Stomach (tissue), 9 donors: ENCODE measurements around the gene CCIN. TPM values are rescaled to one million over a fixed set of nuclear protein-coding genes. Genes with fewer than 3 reads are reported as not detected.

ENCODE experiments used
- DNase-seq, 2 donors: peaks; one replicate each; pipeline versions ENCODE4 v3.0.0 to v3.0.0-alpha.2; 2013 to 2019
- H3K27ac ChIP-seq, 5 donors: fragments of 200-600 bp in 4 of 5; sonication (generic) in 4 of 5; one replicate each; pipeline ENCODE4 v1.5.1; 2013 to 2019; ENCODE audit warnings: mild to moderate bottlenecking in 1 of 5, moderate library complexity in 1 of 5
- H3K27me3 ChIP-seq, 3 donors: fragments of 200-600 bp; sonication (generic); one replicate each; pipeline ENCODE4 v1.5.1; 2017 to 2019; ENCODE audit warnings: mixed run types in 1 of 3
- H3K36me3 ChIP-seq, 4 donors: fragments of 200-600 bp; sonication (generic); 1 replicate in 3 of 4; 2 replicates in 1 of 4; pipeline ENCODE4 v1.5.1; 2016 to 2019
- H3K4me1 ChIP-seq, 4 donors: fragments of 200-600 bp; sonication (generic); one replicate each; pipeline ENCODE4 v1.5.1; 2016 to 2019
- H3K4me3 ChIP-seq, 4 donors: fragments of 200-600 bp; sonication (generic) in 3 of 4; one replicate each; pipeline ENCODE4 v1.5.1; 2016 to 2019; ENCODE audit warnings: mild to moderate bottlenecking in 1 of 4
- H3K9me3 ChIP-seq, 4 donors: fragments of 200-600 bp; sonication (generic); one replicate each; pipeline ENCODE4 v1.5.1; 2016 to 2019
- CTCF ChIP-seq, 7 experiments: fragments of 450-650 bp in 4 of 7; fragments of 200-600 bp in 3 of 7; sonication (generic) in 3 of 7; IDR thresholded peaks; one replicate each; pipeline ENCODE4 v1.5.1; 2016 to 2019; ENCODE audit warnings: antibody characterized with exemption in 7 of 7, control low read depth in 2 of 7, mild to moderate bottlenecking in 1 of 7
- EP300 ChIP-seq: sonication (generic); formaldehyde crosslinking; IDR thresholded peaks from one replicate; pipeline ENCODE4 v1.6.1; 2017; ENCODE audit warnings: antibody characterized with exemption
- POLR2A ChIP-seq, 4 donors: fragments of 450-650 bp; IDR thresholded peaks; one replicate each; pipeline ENCODE4 v1.6.1; 2016; ENCODE audit warnings: antibody characterized with exemption in 4 of 4, control low read depth in 2 of 4, mild to moderate bottlenecking in 1 of 4, moderate library complexity in 1 of 4
- POLR2AphosphoS5 ChIP-seq, 3 donors: sonication (generic); formaldehyde crosslinking; IDR thresholded peaks; one replicate each; pipeline ENCODE4 v1.6.1; 2016; ENCODE audit warnings: antibody characterized with exemption in 3 of 3
- WGBS, 5 donors: extraction: QIAGEN DNeasy Blood & Tissue Kit in 3 of 5; methylation state at CpG; one replicate each; pipeline versions ENCODE4 v1.1.5 to v1.1.7; 2013 to 2018; 5-methylcytosine and 5-hydroxymethylcytosine counted together
- intact Hi-C: fragments of 100-400 bp; cut with DNase I; formaldehyde crosslinking; loops from one replicate; pipeline ENCODE4 v1.15.1; 2023; ENCODE audit warnings: low total_unique reads
- polyA plus RNA-seq, 3 donors: library from polyadenylated mRNA; stranded (reverse); fragments of 200-250 nt; gene quantifications; one replicate each; pipeline ENCODE4 v1.2.3, GENCODE V29; 2013
- total RNA-seq, 5 donors: library from RNA; depleted of rRNA; stranded (reverse); fragments of >200 nt; gene quantifications; one replicate each; pipeline versions ENCODE4 v1.1.0 to v1.2.3, GENCODE V29; 2014 to 2016
- donor health status: healthy with polysubstance abuse.
- donor health status: Bipolar disorder and iron deficiency.
- donor health status: healthy.

The CCIN gene
- total and polyA plus RNA-seq, 8 donors = 0.08 to 1.3 (median 0.45) TPM; not detected in 3

- H3K27ac ChIP-seq = peak overlapping the region in 3 of 5 donors; percentile 8 to 30 (median 13)
- H3K36me3 ChIP-seq = peaks cover 89 to 100% (median 100%) of the 10 kb centered on the region in 4 donors
- WGBS, 5 donors = 0 to 43% (median 22%) methylated on average over 1 of the region's 1 CpG
- peaks cover 0 to 53% (median 34%) of the 10 kb centered on the region in 4 donors for H3K4me1 ChIP-seq
- no peaks in the 10 kb centered on the region for H3K27me3 ChIP-seq
- H3K9me3 ChIP-seq = no peaks in the 10 kb centered on the region
- no peak overlapping the region for H3K4me3 ChIP-seq
- no peak for DNase-seq
- no peak for TF ChIP-seq EP300
- no peak for TF ChIP-seq POLR2A (IDR thresholded peaks at IDR 0.05)
- intact Hi-C loops = no loop called here
Observed at GRCh38 chr9:36207546-36208012, 38.4 kb downstream of the CCIN start.

GRCh38 chr9:36208521-36209253, 39.5 kb downstream of the CCIN start:
- peaks cover 88 to 100% (median 100%) of the 10 kb centered on the region in 4 donors for H3K36me3 ChIP-seq

DNA sequence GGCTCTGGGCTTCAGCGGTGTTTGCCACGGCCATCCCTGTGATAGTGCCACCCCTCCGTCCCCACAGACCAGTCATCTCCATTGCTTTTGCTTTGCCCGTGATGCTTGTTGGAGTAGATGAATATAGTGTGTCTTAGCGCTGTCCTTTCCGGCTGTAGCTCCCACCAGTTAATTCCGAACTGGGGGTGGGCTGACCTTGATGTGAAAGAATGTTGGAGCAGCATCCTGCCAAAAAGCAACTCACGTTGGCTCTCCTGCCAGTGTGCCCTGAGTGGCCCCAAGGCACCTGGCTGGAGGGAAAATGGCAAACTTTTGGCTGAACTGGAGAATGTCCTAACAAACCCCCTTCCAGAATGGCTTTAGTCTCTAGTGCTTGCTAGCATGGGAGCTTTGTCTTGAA, 41.5 kb downstream of the CCIN start:
- H3K27me3 ChIP-seq = no peaks in the 10 kb centered on the region
- H3K9me3 ChIP-seq = no peaks in the 10 kb centered on the region
- no peak overlapping the region for H3K27ac ChIP-seq
- peaks cover 8 to 80% (median 44%) of the 10 kb centered on the region in 4 donors for H3K4me1 ChIP-seq
- TF ChIP-seq EP300 = no peak
- no peak for TF ChIP-seq POLR2A (IDR thresholded peaks at IDR 0.05)
- TF ChIP-seq CTCF (IDR thresholded peaks at IDR 0.05) = no peak
- no peak for TF ChIP-seq POLR2AphosphoS5 (IDR thresholded peaks at IDR 0.05)
- H3K4me3 ChIP-seq = no peak overlapping the region
- intact Hi-C loops = no loop called here
- peaks cover 67 to 95% (median 91%) of the 10 kb centered on the region in 4 donors for H3K36me3 ChIP-seq
- DNase-seq = no peak
- 72 to 87% (median 80%) methylated on average over 8 of the region's 8 CpGs for WGBS, 5 donors

More at GRCh38 chr9:36208521-36209253, 39.5 kb downstream of the CCIN start:
- Histone ChIP-seq H3K4me1 (peaks cover 0 to 61% (median 35%) of the 10 kb centered on the region in 4 donors), H3K9me3 (no peaks in the 10 kb centered on the region), H3K27me3 (no peaks in the 10 kb centered on the region), H3K27ac (peak overlapping the region in 2 of 5 donors; percentile 8 to 13), H3K4me3 (no peak overlapping the region)
- TF ChIP-seq POLR2A (IDR thresholded peaks at IDR 0.05) (no peak), CTCF (IDR thresholded peaks at IDR 0.05) (no peak), POLR2AphosphoS5 (IDR thresholded peaks at IDR 0.05) (no peak), EP300 (no peak)
- WGBS, 5 donors = 60 to 81% (median 72%) methylated on average over 10 of the region's 10 CpGs
- intact Hi-C loops = no loop called here
- DNase-seq = no peak

- TF ChIP-seq POLR2AphosphoS5 (IDR thresholded peaks at IDR 0.05) (no peak), EP300 (no peak), POLR2A (IDR thresholded peaks at IDR 0.05) (no peak), CTCF (IDR thresholded peaks at IDR 0.05) (no peak)
- H3K27me3 ChIP-seq = no peaks in the 10 kb centered on the region
- WGBS, 5 donors = 65 to 87% (median 76%) methylated on average over 7 of the region's 7 CpGs
- peaks cover 8 to 79% (median 45%) of the 10 kb centered on the region in 4 donors for H3K4me1 ChIP-seq
- intact Hi-C loops = no loop called here
- DNase-seq = no peak
- H3K4me3 ChIP-seq = no peak overlapping the region
- no peaks in the 10 kb centered on the region for H3K9me3 ChIP-seq
- peaks cover 59 to 93% (median 90%) of the 10 kb centered on the region in 4 donors for H3K36me3 ChIP-seq
- peak overlapping the region in 1 of 5 donors; percentile 30 for H3K27ac ChIP-seq
Observed at GRCh38 chr9:36211510-36211909, 42.3 kb downstream of the CCIN start.

GRCh38 chr9:36213387-36213786, 44.2 kb downstream of the CCIN start:
- intact Hi-C loops = no loop called here

More at GRCh38 chr9:36213387-36213786, 44.2 kb downstream of the CCIN start:
- peak overlapping the region in 1 of 5 donors; percentile 64 for H3K27ac ChIP-seq
- WGBS, 5 donors = 87 to 94% (median 89%) methylated on average over 4 of the region's 4 CpGs
- peaks cover 3 to 67% (median 34%) of the 10 kb centered on the region in 4 donors for H3K4me1 ChIP-seq
- no peaks in the 10 kb centered on the region for H3K27me3 ChIP-seq
- no peak for DNase-seq
- no peak for TF ChIP-seq POLR2A (IDR thresholded peaks at IDR 0.05)
- no peak for TF ChIP-seq CTCF (IDR thresholded peaks at IDR 0.05)
- TF ChIP-seq EP300 = no peak
- TF ChIP-seq POLR2AphosphoS5 (IDR thresholded peaks at IDR 0.05) = no peak
- H3K9me3 ChIP-seq = no peaks in the 10 kb centered on the region
- H3K36me3 ChIP-seq = peaks cover 53 to 93% (median 90%) of the 10 kb centered on the region in 4 donors
- H3K4me3 ChIP-seq = no peak overlapping the region
